MG63 (cell line): ENCODE measurements around the gene DPYSL3. TPM values are rescaled to one million over a fixed set of nuclear protein-coding genes. Genes with fewer than 3 reads are reported as not detected.

ENCODE experiments used
- DNase-seq: peaks from one replicate; pipeline ENCODE4 v3.0.0-alpha.2; 2020
- H3K27me3 ChIP-seq: fragments of 250-450 bp; sonication (Bioruptor Pico); 2 replicates; pipeline ENCODE4 v1.5.1; 2020; ENCODE audit warnings: mild to moderate bottlenecking, moderate library complexity
- H3K36me3 ChIP-seq: fragments of 250-450 bp; sonication (Bioruptor Pico); 2 replicates; pipeline ENCODE4 v1.5.1; 2020; ENCODE audit warnings: mild to moderate bottlenecking, moderate library complexity
- H3K4me3 ChIP-seq: fragments of 250-450 bp; sonication (Bioruptor Pico); 2 replicates; pipeline ENCODE4 v1.5.1; 2020; ENCODE audit warnings: mild to moderate bottlenecking, moderate library complexity
- H3K9me3 ChIP-seq: fragments of 250-450 bp; sonication (Bioruptor Pico); 2 replicates; pipeline ENCODE4 v1.5.1; 2020; ENCODE audit warnings: mild to moderate bottlenecking, moderate library complexity
- total RNA-seq: library from RNA; depleted of rRNA; stranded (reverse); fragments of >200 nt; shearing (Covaris generic); gene quantifications from 2 replicates; pipeline ENCODE4 v1.2.3, GENCODE V29; 2014; ENCODE audit warnings: low replicate concordance

The DPYSL3 gene
- total RNA-seq, 1 experiment from 2014 or later: 84.1 TPM

GRCh38 chr5:147407094-147407681, 102.7 kb downstream of the DPYSL3 start:
- Histone ChIP-seq H3K36me3 (peaks cover 69% of the 10 kb centered on the region), H3K9me3 (no peaks in the 10 kb centered on the region), H3K27me3 (no peaks in the 10 kb centered on the region), H3K4me3 (no peak overlapping the region)
- no peak for DNase-seq

GRCh38 chr5:147406636-147407035, 103.2 kb downstream of the DPYSL3 start:
- Histone ChIP-seq H3K4me3 (no peak overlapping the region), H3K9me3 (no peaks in the 10 kb centered on the region), H3K27me3 (no peaks in the 10 kb centered on the region), H3K36me3 (peaks cover 70% of the 10 kb centered on the region)
- DNase-seq: no peak

- Histone ChIP-seq H3K27me3 (no peaks in the 10 kb centered on the region), H3K9me3 (no peaks in the 10 kb centered on the region), H3K36me3 (peaks cover 74% of the 10 kb centered on the region), H3K4me3 (no peak overlapping the region)
- peak; percentile 37 for DNase-seq
These were observed 105.2 kb downstream of the DPYSL3 start for GRCh38 chr5:147404706-147405105.

GRCh38 chr5:147403651-147404640, 105.9 kb downstream of the DPYSL3 start:
- Histone ChIP-seq H3K27me3 (no peaks in the 10 kb centered on the region), H3K36me3 (peaks cover 75% of the 10 kb centered on the region), H3K4me3 (0 out of 2 replicates have a peak overlapping the region, but pooled peaks have one; percentile 3), H3K9me3 (no peaks in the 10 kb centered on the region)
- peak; percentile 94 for DNase-seq

- Histone ChIP-seq H3K4me3 (no peak overlapping the region), H3K36me3 (peaks cover 73% of the 10 kb centered on the region), H3K9me3 (no peaks in the 10 kb centered on the region), H3K27me3 (no peaks in the 10 kb centered on the region)
- DNase-seq: no peak
These were observed 109.0 kb downstream of the DPYSL3 start for GRCh38 chr5:147400881-147401280.

- Histone ChIP-seq H3K36me3 (peaks cover 73% of the 10 kb centered on the region), H3K27me3 (no peaks in the 10 kb centered on the region), H3K9me3 (no peaks in the 10 kb centered on the region), H3K4me3 (no peak overlapping the region)
- DNase-seq: no peak
These were observed 109.6 kb downstream of the DPYSL3 start for GRCh38 chr5:147400126-147400809.

- H3K4me3 ChIP-seq: no peak overlapping the region
- H3K36me3 ChIP-seq: peaks cover 76% of the 10 kb centered on the region
- H3K9me3 ChIP-seq: no peaks in the 10 kb centered on the region
- DNase-seq: no peak
- H3K27me3 ChIP-seq: no peaks in the 10 kb centered on the region
These were observed 111.0 kb downstream of the DPYSL3 start for GRCh38 chr5:147398860-147399259.

- Histone ChIP-seq H3K9me3 (no peaks in the 10 kb centered on the region), H3K27me3 (no peaks in the 10 kb centered on the region), H3K36me3 (peaks cover 82% of the 10 kb centered on the region), H3K4me3 (no peak overlapping the region)
- no peak for DNase-seq
These were observed 112.3 kb downstream of the DPYSL3 start for GRCh38 chr5:147397616-147398015.

- H3K27me3 ChIP-seq: no peaks in the 10 kb centered on the region
- H3K36me3 ChIP-seq: peaks cover 83% of the 10 kb centered on the region
- H3K4me3 ChIP-seq: no peak overlapping the region
- no peaks in the 10 kb centered on the region for H3K9me3 ChIP-seq
- no peak for DNase-seq
These were observed 113.6 kb downstream of the DPYSL3 start for GRCh38 chr5:147396070-147396823.

- Histone ChIP-seq H3K9me3 (no peaks in the 10 kb centered on the region), H3K27me3 (no peaks in the 10 kb centered on the region), H3K36me3 (peaks cover 65% of the 10 kb centered on the region), H3K4me3 (no peak overlapping the region)
- DNase-seq: no peak
These were observed 115.8 kb downstream of the DPYSL3 start for GRCh38 chr5:147393874-147394672.

GRCh38 chr5:147391781-147392180, 118.1 kb downstream of the DPYSL3 start:
- Histone ChIP-seq H3K4me3 (no peak overlapping the region), H3K36me3 (peaks cover 46% of the 10 kb centered on the region), H3K9me3 (no peaks in the 10 kb centered on the region), H3K27me3 (no peaks in the 10 kb centered on the region)
- peak; percentile 83 for DNase-seq

GRCh38 chr5:147390654-147391225, 119.1 kb downstream of the DPYSL3 start:
- Histone ChIP-seq H3K36me3 (peaks cover 38% of the 10 kb centered on the region), H3K27me3 (no peaks in the 10 kb centered on the region), H3K9me3 (no peaks in the 10 kb centered on the region), H3K4me3 (no peak overlapping the region)
- DNase-seq: no peak

GRCh38 chr5:147388184-147389108, 121.4 kb downstream of the DPYSL3 start:
- no peak for DNase-seq
- Histone ChIP-seq H3K4me3 (no peak overlapping the region), H3K9me3 (no peaks in the 10 kb centered on the region), H3K27me3 (no peaks in the 10 kb centered on the region), H3K36me3 (peaks cover 17% of the 10 kb centered on the region)

GRCh38 chr5:147387109-147387508, 122.8 kb downstream of the DPYSL3 start:
- Histone ChIP-seq H3K36me3 (peaks cover 8% of the 10 kb centered on the region), H3K4me3 (no peak overlapping the region), H3K9me3 (no peaks in the 10 kb centered on the region), H3K27me3 (no peaks in the 10 kb centered on the region)
- DNase-seq: no peak
